Fibroblast of villous mesenchyme (primary cell): ENCODE results near the gene CD84. TPM values are rescaled to one million over a fixed set of nuclear protein-coding genes. Genes with fewer than 3 reads are reported as not detected.
A peak's percentile ranks its signal among the peaks of the same experiment; 100 is the strongest.

Experiments used
- DNase-seq: peaks from one replicate; pipeline ENCODE4 v3.0.0-alpha.2; 2010; ENCODE audit warnings: low read depth
- H3K4me3 ChIP-seq: 2 replicates; pipeline ENCODE4 v1.5.1; 2011; ENCODE audit warnings: low read depth, mild to moderate bottlenecking, low read length
- total RNA-seq: library from RNA; depleted of rRNA; stranded (reverse); fragments of >200 nt; gene quantifications from 2 replicates; pipeline ENCODE4 v1.2.3, GENCODE V29; 2012
- TF ChIP-seq, protein P1 (sequence below): IDR thresholded peaks from 2 replicates; pipeline ENCODE4 v1.5.1; 2012; ENCODE audit warnings: low read depth, mild to moderate bottlenecking, low read length; ENCODE audit not compliant: insufficient read depth

The CD84 gene
- total RNA-seq, 1 donor, result not detected

DNA sequence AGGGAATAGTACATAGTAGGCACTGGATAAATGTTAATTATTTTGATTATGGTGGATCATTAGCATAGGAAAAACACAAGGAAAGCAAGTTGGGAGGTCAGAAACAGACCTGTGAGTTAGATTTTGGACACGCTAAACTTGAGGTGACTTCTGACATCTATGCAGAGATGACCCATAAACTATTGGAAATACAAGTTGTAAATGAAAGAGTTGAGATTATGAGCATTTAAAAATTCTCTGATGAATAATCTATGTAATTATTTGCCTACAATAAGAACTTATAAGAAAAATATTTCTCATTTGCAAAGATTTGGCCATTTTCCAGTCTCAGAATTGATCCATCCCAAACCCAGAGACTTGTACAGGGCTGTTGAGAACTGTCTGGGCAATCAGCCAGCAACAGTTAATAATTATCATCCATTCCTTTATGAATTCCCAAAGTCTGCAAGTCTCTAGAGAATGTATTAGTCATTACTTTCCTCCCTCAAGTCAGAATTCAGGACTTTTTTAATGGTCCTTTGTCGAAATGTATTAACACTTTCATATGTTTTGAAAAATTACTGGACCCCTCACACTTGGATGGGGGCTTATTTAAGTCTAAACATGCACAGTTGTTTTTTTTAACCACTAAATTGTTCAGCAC lies 36.9 kb downstream of the CD84 start:
- H3K4me3 ChIP-seq, result no peak overlapping the region
- TF ChIP-seq, protein P1, sequence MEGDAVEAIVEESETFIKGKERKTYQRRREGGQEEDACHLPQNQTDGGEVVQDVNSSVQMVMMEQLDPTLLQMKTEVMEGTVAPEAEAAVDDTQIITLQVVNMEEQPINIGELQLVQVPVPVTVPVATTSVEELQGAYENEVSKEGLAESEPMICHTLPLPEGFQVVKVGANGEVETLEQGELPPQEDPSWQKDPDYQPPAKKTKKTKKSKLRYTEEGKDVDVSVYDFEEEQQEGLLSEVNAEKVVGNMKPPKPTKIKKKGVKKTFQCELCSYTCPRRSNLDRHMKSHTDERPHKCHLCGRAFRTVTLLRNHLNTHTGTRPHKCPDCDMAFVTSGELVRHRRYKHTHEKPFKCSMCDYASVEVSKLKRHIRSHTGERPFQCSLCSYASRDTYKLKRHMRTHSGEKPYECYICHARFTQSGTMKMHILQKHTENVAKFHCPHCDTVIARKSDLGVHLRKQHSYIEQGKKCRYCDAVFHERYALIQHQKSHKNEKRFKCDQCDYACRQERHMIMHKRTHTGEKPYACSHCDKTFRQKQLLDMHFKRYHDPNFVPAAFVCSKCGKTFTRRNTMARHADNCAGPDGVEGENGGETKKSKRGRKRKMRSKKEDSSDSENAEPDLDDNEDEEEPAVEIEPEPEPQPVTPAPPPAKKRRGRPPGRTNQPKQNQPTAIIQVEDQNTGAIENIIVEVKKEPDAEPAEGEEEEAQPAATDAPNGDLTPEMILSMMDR, result no peak
- DNase-seq, result peak; percentile 28

DNA sequence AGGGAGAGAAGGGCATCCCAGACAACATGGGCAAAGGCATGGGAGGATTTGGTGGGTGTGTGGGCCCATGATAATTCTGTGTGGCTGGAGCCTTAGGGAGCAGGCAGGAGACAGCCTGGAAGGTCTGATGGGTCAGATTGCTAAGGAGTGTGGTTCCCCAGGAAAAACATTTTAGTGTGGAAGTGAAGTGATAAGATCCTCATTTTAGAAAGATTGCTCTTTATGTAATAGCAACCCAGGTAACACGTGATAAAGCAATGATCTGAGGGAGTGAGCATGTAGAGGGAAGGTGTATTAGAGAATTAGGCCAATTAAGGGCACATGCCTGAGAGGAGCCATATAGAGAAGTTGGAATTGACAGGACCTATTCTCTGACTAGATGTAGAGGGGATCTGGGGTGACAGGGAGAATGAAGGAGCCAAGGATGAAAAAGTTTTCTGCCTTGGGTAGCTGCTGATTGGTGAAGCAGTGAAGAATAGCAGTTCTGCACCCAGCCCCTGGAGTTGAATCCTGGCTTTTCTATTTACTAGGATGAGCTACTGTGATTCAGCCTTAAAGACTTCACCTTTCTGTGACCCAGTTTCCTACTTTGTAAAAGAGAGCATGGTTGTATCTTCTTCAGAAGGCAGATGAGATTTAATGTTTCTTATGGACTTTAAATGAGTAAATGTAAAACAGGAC lies 37.5 kb downstream of the CD84 start:
- TF ChIP-seq, protein P1, result no peak
- peak; percentile 12 for DNase-seq
- H3K4me3 ChIP-seq, result no peak overlapping the region

DNA sequence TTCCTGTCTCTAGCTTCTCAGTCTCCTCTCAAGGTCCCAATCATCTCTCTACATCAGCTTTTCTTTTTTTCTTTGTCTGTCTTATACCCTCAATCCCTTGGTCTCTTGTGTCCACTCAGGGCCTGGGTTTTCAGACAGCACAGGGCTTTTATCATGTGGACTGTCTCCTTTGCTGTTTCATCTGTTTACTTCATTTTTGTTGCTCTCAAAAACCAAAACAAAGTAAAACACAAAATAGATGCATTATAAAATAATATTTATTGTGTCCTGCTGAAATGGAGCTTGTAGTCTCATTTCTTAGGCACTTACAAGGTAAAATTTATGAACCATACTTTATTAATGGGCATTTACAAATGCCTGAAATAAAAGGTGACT lies 38.5 kb downstream of the CD84 start:
- H3K4me3 ChIP-seq, result no peak overlapping the region
- no peak for DNase-seq
- TF ChIP-seq, protein P1, result no peak

DNA sequence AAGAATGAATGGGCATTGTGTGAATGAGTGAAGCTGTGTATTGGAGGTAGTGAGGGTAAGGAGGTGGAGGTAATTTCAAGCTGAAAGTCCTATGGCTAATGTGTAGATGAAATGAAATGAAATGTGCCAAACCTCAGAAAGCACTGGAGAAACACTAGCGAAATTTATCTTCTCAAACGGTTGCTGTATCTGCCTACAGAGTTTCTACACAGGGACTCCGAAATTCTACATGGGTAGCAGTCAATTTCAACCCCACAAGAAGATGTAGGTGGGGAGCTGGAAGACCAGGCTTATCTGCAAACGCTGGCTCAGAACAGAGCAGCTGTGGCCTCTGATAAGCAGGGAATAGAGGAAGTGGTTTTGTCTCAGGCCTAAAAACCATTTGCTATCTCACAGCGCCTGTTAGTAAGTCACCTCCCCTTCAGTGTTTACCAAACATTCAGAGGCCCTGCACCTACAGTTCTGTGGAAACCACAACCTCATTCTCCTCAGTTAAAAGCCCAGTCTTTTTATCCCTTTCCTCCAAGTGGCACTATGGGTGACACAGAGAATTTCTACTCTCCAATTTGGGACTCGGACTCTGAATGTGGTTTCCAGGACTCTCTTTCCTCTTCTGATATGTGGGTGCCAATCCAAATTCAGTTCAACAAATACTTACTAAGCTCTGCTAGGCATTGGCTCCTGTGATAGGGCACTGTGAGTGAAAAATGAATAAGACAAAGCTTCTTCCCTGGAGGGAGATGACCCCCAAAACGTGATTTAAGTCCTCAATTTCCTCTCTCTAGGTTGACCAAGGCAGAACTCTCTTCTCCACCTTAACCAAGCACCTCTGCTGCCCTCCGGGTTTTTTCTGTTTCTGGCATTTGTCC lies 39.1 kb downstream of the CD84 start:
- DNase-seq, result peak; percentile 48
- no peak overlapping the region for H3K4me3 ChIP-seq
- TF ChIP-seq, protein P1, result no peak

DNA sequence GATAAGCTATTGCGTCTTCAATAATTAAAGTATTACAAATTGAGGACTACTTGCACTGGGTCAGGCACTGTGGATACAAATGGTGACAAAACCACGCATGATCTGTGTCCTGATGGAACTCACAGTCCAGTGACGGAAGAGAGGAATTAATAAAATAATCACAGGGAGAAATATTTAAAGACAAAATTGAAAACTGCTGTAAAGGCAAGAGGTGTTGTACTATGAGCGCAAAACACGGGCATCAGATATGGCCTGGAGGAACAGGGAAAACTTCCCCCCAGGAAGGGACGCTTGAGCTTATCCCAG lies 39.7 kb downstream of the CD84 start:
- no peak overlapping the region for H3K4me3 ChIP-seq
- TF ChIP-seq, protein P1, result no peak
- DNase-seq, result no peak

DNA sequence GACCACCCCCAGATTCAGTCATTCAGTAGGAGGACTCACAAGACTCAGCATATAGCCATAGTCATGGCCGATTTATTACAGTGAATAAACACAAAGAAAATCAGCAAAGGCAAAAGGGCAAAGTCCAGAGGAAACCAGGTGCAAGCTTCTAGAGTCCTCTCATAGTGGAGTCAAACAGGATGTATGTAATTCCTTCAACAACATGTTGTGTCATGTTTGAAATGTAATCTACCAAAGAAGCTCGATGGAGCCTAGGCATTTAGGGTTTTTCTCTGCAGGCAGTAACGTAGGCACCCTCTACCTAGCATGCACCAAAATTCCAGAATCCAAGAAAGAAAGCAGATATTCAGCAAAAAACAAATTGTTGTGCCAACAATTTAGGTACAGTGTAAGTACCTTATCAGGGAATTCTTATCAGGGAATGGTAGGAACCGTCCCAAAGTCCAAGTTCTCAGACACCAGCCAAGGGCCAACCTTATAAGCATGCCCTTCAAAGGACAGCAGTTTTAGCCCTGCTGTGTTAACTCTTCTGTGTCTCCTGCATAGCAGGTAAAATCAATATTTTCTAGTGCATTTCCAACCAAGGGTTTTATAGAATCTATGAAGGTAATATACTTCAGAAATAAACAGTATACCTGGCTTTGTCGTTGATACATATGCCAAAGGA lies 40.2 kb downstream of the CD84 start:
- TF ChIP-seq, protein P1, result no peak

More for the DNA sequence above, 40.2 kb downstream of the CD84 start:
- DNase-seq, result no peak
- H3K4me3 ChIP-seq, result no peak overlapping the region
